Activated CD8-positive, alpha-beta memory T cell treated with anti-CD3 and anti-CD28 coated beads, Interleukin-2, amount 50 U/mL, for 1 hour (primary cell): ENCODE data around the gene THEM5.

ENCODE experiments used
- DNase-seq: peaks from one replicate; pipeline ENCODE4 v3.0.0-alpha.2; 2020; ENCODE audit errors: extremely low read depth

The THEM5 gene

DNA sequence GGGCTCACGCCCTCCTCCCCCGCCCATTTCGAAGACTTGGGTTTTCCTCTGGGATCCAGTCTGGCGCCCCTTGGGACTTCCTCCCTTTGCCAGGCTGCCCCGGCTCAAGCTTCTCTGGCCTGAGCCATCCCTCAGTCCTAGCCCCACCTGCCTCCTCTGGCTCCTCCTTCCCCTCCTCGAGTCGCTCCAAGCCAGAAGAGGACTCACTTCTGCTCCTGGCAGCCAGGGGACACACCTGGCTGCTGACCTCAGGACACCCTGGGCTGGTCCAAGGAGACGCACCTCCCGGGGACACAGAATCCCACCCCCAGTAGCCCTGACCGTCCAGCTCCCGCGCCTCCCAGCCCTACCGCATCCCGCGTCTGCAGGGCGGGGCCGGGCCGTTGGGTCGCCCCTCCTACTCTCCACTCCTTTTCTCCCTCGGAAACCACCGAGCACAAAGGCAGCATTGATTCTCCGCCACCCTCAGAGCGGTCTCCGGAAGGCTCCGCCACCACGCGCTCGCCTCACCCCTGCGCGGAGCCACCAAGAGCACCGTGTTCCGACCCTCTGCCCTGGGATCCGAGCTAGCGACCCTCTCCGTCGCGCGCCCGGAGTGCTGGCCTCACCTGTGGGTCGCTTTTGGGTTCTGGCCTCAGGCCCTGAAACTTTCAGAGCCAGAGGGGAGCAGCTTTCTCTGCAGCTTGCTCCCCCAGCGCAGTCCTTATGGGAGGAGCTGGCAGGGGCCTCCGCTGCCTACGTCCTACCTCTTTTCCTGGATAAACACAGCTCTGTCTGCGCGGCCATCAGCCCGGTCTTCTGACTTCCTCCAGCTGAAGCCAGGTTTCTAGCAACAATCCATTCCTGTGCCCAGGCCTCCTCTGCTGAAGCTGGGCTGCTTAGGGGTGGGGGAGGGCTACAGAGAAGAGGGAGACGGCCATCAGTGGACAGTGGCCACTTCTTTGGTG is 13.8 kb downstream of the THEM5 start, which contains the start of gene C2CD4D:
Gene C2CD4D (minus strand): TSS at position 364 of the 947 bp plus-strand sequence. CDS start 831 bp downstream, outside the sequence.
- no peak for DNase-seq

DNA sequence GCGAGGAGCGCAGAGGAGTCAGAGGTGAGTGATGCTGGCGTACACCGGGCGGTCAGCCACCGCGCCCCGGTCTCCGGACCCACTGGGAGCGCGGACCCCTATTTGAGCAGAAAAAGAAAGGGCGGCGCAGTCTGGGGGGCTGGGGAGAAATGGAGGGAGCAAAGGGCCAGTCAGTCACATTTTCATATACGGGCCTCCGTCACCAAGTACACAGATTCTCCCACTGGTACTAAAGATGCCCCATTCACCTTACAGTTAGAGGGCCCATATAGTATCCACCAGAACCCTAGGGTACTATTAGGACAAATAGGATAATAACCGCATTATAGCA is 14.5 kb downstream of the THEM5 start:
- DNase-seq = no peak

DNA sequence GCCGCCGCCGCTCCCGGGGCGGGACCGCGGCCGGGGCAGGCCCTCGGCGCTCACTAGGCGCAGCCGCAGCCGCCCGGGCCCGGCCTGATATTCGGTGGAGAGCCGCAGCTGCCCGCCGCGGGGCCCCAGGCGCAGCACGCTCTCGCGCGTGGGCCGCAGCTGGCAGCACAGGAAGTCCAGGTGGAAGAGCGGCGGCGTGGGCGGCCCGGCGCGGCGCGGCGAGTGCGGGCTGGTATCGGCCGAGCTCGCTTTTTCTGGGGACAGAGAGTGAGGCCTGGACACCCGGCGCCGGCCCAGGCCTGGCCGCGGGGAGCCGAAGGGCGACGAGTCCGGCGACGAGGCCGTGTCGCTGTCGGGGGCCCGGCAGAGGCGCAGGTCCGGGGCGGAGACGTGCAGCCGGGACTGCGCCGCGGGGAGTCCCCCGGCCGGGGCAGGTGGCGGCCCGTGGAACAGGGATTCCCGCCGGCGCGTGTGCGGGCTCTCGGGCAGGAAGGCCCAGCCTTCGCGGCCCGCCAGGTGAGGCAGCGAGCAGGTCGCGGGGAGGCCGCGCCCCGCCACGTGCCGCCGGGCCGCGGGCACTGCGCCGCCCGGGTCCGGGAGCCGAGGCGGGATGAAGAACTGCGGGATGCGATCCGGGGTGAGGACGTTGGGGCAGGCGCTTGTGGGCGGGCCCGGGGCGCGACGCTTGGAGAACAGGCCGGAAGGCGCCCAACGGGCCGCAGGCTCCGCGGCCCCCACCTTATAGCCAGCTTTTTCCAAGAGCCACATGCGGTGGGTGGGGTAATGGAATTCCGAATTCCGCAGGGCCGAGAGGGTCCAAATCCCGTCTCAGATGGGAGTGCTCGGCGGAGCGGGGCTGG is 15.1 kb downstream of the THEM5 start:
- no peak for DNase-seq

GRCh38 chr1:151837884-151838221 is 15.7 kb downstream of the THEM5 start:
- no peak for DNase-seq

DNA sequence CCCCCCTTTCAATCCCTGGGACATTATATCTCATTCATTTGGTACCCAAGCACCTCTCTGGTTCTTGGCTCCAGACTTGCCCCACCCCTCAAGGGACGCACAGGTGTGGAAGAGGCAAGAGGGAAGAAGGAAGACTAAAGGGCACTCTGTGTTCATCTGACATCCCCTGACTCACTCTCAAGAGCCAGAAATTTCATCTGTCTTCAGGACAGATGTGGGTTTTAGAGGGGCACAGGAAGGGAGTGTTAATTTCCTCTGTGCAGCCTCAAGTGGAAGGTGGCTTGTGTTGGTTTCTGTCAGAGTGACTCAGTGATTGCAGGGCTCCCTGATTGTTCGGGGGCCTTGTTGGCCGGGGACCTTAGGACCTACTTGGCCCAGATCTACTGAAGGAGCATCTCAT is 16.3 kb downstream of the THEM5 start:
- DNase-seq = no peak

GRCh38 chr1:151835596-151835995 is 17.9 kb downstream of the THEM5 start:
- DNase-seq = no peak

DNA sequence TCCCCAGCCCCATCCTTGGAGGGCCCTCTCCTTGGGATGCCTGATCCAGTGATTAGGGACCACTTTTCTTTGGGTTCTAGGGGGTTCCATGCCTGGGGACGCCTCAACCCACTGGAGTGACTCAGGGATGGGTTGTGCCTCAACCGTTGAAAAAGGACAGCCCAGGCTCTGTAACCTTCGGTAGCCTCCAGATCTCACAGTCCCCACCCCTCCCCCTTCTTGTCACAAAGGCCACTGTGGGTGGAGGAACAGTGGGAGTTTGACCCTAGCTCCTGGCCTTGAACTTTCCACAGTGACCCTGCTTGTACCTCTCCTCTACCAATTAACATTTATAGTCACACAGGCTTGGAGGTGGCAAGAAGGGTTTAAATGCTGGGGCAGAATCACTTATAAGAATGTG is 19.3 kb downstream of the THEM5 start:
- no peak for DNase-seq

DNA sequence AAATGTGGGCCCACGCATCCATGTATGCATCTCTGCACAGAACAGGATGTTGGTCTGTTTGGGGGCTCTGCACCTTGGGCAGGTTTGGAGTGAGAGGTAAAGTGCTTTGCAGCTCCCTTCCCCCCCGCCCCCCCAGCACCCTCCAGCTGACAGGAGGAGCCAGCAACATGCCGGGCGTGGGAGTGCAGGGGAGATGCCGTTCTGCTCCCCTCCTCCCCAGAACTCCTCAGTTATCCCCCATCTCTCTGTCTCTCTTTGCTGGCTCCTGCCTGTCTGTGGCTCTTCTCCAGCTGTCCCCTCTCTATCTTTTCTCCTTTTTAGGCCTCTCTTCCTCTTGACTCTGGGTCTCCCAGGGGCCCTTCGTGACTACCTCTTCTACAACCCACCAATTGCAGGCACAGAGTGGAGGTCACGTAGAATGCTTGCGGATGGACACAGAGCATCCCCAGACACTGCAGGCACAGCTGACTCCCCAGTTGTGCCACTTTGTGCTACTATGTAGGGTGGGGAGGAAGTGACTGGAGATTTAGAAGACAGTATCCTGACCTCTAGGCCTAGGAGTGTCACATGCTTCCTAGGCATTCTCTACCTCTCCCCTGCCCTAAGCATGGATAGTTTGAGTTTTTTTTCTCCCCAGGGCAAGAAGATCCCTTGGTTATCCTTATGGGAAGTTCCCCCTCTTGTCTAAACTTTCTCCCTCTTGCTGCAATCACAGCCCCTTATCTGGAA is 20.2 kb downstream of the THEM5 start:
- DNase-seq = no peak

DNA sequence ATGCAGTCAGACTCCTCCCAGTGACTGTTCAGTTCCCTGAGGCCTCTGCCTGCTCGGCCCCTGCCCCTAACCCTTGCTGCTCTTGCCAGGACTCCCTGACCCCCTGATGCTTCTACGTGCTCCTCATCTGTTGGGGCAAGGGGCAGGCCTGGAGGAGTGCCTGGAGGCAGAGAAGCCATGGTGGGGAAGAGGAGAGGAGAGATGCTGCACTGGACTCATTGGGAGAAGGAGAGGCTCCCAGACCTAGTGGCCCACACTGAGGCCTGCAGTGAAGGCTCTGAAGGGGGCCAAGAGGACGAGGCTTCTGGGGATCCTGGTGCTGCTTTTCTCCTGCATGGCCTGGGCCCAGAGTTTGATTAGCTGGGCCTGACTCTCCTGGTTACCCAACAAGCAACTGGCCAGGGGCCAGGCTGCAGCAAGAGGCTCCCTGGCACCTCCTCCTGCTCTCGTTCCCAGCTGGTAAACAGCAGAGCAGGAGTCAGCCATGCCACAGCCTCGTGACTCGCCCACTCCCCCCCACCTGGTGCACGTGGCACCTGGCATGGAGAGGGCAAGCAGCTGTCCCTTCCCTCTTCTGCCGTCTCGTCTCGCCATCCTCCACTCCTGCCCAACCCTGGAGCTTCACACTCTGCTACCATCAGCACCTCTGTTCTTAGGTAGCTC is 21.1 kb downstream of the THEM5 start:
- DNase-seq = no peak

- no peak for DNase-seq
These were observed 21.9 kb downstream of the THEM5 start, which contains the start of gene RORC for GRCh38 chr1:151831605-151832004. Gene RORC (minus strand): TSS chr1:151831802. CDS start chr1:151831764, 38 bp downstream.

- DNase-seq = no peak
These were observed 22.3 kb downstream of the THEM5 start for GRCh38 chr1:151831256-151831591.

- DNase-seq = no peak
These were observed 23.5 kb downstream of the THEM5 start for GRCh38 chr1:151830055-151830454.

DNA sequence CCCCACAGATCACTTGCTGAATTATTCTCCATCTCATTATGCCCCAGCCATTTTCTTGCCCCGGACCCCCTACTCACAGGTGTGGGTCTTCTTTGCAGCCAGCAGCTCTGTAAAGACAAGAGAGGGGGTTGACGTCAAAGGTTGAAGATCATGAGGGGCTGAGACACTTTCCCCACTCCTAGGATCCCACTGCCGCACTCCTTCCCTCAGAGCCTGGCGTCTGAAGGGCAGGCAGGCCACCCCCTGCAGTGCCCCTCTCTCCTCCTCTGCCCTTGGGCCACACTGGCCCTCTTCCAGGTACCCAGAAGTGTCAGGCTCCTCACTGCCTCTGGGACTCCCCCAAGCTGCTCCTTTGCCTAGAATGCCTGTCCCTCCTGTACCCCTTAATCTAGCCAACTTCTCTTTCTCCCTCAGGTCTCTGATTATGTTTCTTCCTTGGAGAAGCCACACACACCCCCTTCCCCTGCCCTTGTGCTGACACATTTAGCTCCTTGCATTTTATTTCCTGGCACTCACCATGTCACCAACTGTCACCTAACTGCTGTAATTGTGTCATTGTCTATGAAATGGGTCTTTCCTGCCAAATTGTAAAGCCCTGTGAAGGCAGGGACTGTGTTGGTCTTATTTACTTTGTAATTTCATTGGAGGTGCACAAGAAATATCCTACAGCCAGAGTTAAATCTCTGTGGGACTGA is 24.0 kb downstream of the THEM5 start:
- DNase-seq = no peak

DNA sequence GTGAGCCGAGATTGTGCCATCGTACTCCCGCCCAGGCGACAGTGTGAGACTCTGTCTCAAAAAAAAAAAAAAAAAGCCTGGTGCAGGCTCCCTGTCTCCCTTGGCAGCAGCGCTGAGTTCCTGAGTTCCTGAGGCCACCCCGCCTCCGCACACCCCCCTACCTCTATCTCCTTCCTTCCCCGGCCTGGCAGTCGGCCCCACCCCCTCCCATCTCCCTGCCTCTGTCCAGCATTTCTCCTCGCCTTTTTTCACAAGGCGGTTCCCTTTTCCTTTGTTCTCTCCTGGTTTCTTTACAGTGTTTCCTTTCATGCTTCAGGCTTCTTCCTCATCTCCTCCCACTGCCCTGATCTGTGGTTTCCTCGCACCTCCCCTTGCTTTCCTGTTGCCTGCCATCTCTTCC is 24.6 kb downstream of the THEM5 start:
- no peak for DNase-seq

- DNase-seq = no peak
These were observed 25.7 kb downstream of the THEM5 start for GRCh38 chr1:151827853-151828252.

DNA sequence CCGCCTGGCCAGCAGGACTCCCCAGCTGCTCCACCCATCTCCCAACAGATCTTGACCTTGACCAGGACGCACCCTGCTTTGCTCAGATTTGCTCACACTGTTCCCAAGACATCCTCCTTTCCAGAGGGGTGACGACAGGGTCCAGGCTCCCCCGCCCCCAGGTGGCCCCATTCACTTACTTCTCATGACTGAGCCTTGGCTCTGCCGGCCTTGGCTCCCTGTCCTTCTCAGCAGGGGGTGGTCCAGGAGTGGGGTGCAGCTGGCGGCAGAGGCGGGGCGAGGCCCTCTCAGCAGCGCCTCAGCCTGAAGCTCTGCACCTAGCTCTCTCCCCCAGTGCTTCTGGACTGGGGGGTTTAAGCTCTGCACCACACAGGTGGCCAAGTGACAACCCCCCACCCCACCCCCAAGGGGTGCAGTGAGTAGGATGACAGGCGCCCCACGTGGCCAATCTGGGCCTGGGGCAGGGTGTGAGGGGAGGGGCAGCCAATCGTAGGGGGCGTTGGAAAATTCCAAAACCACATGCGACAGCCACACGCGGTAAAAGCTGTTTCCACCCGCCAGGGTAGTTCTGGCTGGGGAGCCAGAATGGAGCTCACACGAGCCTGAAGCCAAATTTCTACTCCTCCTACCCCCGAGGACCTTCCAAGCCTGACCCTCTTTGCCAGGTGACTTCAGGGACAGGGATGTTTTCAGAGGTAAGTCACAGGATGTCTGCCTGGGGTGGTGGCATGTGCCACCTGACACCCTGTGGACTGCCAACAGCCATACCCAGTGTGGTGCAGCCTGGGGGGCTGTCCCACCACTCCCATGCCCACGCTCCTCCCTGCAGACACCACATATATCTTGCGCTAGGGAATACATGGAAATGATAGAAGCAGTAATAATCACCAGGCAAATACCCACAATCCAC is 27.5 kb downstream of the THEM5 start:
- no peak for DNase-seq

GRCh38 chr1:151825204-151825603 is 28.3 kb downstream of the THEM5 start:
- DNase-seq = no peak

DNA sequence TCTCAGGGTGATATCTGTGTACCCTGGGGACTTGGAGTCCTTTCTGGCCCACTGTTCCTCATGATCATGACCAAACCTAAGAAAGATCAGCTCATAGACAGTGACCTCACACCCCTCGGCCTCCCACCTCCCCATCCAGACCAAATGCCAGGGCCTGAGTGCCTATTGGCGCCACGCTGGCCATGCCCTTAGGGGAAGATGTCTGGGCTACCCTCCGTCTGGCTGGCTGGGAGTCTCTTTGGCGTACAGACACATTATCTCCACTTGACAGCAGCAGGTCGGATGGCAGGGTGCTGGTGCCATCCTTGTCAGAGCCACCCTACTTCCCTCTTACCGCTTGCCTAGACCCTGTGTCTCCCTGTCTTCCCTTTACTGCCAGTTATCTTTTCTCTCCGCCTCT is 30.3 kb downstream of the THEM5 start:
- no peak for DNase-seq

- DNase-seq = no peak
These were observed 31.1 kb downstream of the THEM5 start for GRCh38 chr1:151822404-151822803.

DNA sequence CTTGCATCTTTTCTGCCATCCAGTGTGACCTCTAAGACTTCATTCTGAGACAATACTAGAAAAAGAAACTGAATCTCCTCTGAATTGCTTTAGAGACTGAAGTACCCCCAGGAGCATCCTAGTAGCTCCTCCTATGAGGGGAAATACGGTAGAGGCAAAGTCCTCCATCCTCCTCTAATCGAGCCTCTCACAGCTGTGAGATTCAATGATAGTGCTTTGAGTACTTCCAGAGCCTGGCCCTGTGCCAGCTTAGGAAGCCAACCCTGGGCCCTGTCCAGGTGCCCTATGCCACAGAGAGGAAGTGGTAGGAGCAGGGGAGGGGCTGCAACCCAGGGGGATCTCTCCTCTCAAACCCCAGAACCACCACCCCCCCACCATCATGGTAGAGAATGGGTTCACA is 32.6 kb downstream of the THEM5 start:
- DNase-seq = no peak
